ENCODE data around the gene SEC31A. TPM values are rescaled to one million over a fixed set of nuclear protein-coding genes. Genes with fewer than 3 reads are reported as not detected.
A peak's percentile ranks its signal among the peaks of the same experiment; 100 is the strongest.

The SEC31A gene
- polyA plus RNA-seq, 1 of the 3 experiments (the other 2 are of a cell fraction), result 147 TPM

DNA sequence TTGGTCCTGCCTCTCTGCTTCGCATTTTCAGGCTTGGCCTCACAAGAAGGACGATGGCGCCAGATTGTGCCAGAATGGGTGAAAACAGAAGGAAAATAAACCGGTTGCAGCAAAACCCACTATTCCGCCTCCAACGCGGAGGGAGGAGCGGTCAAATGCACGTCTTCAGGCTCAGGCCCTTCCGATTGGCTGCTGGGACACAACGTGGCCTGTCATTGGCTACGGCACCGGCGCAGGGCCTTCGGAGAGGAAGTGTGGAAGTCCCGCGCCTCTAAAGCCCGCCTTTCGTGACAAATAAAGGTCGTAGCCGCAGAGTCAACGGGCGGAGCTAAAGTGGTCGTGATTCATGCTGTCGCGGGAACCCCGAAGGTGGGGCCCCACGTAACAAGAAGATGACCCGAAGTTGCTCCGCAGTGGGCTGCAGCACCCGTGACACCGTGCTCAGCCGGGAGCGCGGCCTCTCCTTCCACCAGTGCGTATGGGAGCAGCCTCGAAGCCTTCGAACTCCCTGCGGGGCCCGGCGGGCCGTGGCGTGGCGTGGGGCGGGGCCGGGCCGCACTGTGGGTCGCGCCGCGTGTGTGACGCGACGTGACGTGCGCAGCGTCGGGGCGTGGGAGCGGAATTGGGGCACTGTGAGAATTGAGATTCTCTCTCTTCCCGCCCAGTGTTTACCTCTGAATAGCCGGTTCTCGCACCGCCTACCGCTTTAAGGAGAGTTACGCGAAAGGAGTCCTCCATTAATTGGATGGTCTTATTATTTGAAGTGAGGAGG lies 9.6 kb upstream of the SEC31A start, which contains the start of gene THAP9:
TSS of gene THAP9 (plus strand) at position 325 of the 772 bp plus-strand sequence. CDS start at position 393, 68 bp downstream.
- peak within 1 kb of the TSS; percentile 58 for H2AFZ ChIP-seq (ENCODE audit: low read depth)
- CTCF ChIA-PET, result interaction anchor here (0.6 to 1.7 kb wide), 4 partner anchors 15 to 113 kb away, joined by 3 to 5 read pairs (median 4); partner anchors contain the start of gene LIN54
- peak within 1 kb of the TSS; percentile 83 for H3K4me2 ChIP-seq
- H4K20me1 ChIP-seq (ENCODE audit: insufficient read depth), result peaks cover 11% of the 10 kb centered on the region; the same call in 1 of the 2 replicates
- no peaks in the 10 kb centered on the region for H3K9me3 ChIP-seq
- no peaks in the 10 kb centered on the region for H3K27me3 ChIP-seq (ENCODE audit: insufficient read depth)
- no peaks in the 10 kb centered on the region for H3K9me2 ChIP-seq
- POLR2A ChIA-PET, result interaction anchor here (0.6 to 1.9 kb wide), 6 partner anchors 13 to 491 kb away, joined by 3 to 11 read pairs (median 4); partner anchors contain the start of genes COPS4 and HNRNPDL
- peak within 1 kb of the TSS; percentile 81 to 97 for H3K4me3 ChIP-seq (ENCODE audit: low read depth in 2 of 2, low read length in 1 of 2)
- peaks cover 74% of the 10 kb centered on the region for H3K79me2 ChIP-seq (ENCODE audit: insufficient read depth)
- H3K27ac ChIP-seq (ENCODE audit: low read depth in 2 of 2, low read length in 1 of 2), result peak within 1 kb of the TSS; percentile 96 to 98
- H3F3A ChIP-seq (replicated peaks; ENCODE audit: insufficient read depth), result peaks cover 50% of the 10 kb centered on the region
- DNase-seq, result peak; percentile 90
- peaks cover 16 to 25% of the 10 kb centered on the region in 2 experiments for H3K36me3 ChIP-seq (replicated peaks in 1 of 2; ENCODE audit: control insufficient read depth in 1 of 2, insufficient read depth in 2 of 2, low read length in 1 of 2)
- WGBS (ENCODE audit: low lambda C conversion rate), result under 1% methylated on average over 36 of the region's 67 CpGs
- peaks cover 5 to 8% of the 10 kb centered on the region in 2 experiments; a peak in 3 of 4 replicates for H3K4me1 ChIP-seq (ENCODE audit: control insufficient read depth in 1 of 2, insufficient read depth in 2 of 2, low read depth in 1 of 2, low read length in 1 of 2)
- H3K9ac ChIP-seq, result peak within 1 kb of the TSS; percentile 87
- TF ChIP-seq POLR2AphosphoS5 (IDR thresholded peaks at IDR 0.05; ENCODE audit: low read depth, low read length), result peak; percentile 95
- TF ChIP-seq GATA2 (CRISPR knock-in tag; IDR thresholded peaks at IDR 0.05), result no peak
- TF ChIP-seq, protein P1, sequence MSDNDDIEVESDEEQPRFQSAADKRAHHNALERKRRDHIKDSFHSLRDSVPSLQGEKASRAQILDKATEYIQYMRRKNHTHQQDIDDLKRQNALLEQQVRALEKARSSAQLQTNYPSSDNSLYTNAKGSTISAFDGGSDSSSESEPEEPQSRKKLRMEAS (IDR thresholded peaks at IDR 0.05; ENCODE audit: low read depth), result peak; percentile 75
- TF ChIP-seq GABPA (IDR thresholded peaks at IDR 0.05; ENCODE audit: low read depth), result peak; percentile 76
- no peak for TF ChIP-seq NFIC (IDR thresholded peaks at IDR 0.05; ENCODE audit: borderline replicate concordance)
- TF ChIP-seq, protein P2, sequence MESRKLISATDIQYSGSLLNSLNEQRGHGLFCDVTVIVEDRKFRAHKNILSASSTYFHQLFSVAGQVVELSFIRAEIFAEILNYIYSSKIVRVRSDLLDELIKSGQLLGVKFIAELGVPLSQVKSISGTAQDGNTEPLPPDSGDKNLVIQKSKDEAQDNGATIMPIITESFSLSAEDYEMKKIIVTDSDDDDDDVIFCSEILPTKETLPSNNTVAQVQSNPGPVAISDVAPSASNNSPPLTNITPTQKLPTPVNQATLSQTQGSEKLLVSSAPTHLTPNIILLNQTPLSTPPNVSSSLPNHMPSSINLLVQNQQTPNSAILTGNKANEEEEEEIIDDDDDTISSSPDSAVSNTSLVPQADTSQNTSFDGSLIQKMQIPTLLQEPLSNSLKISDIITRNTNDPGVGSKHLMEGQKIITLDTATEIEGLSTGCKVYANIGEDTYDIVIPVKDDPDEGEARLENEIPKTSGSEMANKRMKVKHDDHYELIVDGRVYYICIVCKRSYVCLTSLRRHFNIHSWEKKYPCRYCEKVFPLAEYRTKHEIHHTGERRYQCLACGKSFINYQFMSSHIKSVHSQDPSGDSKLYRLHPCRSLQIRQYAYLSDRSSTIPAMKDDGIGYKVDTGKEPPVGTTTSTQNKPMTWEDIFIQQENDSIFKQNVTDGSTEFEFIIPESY (IDR thresholded peaks at IDR 0.05; ENCODE audit: borderline replicate concordance, low read depth), result peak; percentile 87; the same call in 1 of the 2 replicates
- TF ChIP-seq JUND (IDR thresholded peaks at IDR 0.05), result 0 out of 2 replicates have a peak, but pooled peaks have one; percentile 19
- TF ChIP-seq EP300 (IDR thresholded peaks at IDR 0.05; ENCODE audit: borderline replicate concordance in 1 of 2, low read depth in 1 of 2, low read length in 1 of 2), result no peak; a peak in 1 of 4 replicates
- TF ChIP-seq TAF1 (IDR thresholded peaks at IDR 0.05; ENCODE audit: borderline replicate concordance, low read depth, low read length), result peak; percentile 96
- TF ChIP-seq TEAD4 (IDR thresholded peaks at IDR 0.05; ENCODE audit: borderline replicate concordance, insufficient read depth), result no peak
- TF ChIP-seq FOXM1 (IDR thresholded peaks at IDR 0.05; ENCODE audit: low read depth), result no peak
- peak; percentile 30; the same call in 1 of the 2 replicates for TF ChIP-seq SIN3A (IDR thresholded peaks at IDR 0.05; ENCODE audit: borderline replicate concordance, low read depth, low read length)
- TF ChIP-seq FOSL2 (IDR thresholded peaks at IDR 0.05; ENCODE audit: borderline replicate concordance, low read depth), result peak; percentile 12; the same call in 1 of the 2 replicates
- peak; percentile 51 for TF ChIP-seq NRF1 (IDR thresholded peaks at IDR 0.05; ENCODE audit: low read depth, low read length)
- TF ChIP-seq MEF2A (IDR thresholded peaks at IDR 0.05; ENCODE audit: borderline replicate concordance, low read depth), result no peak
- peak; percentile 65 for TF ChIP-seq ELF1 (IDR thresholded peaks at IDR 0.05)
- peak; percentile 59; the same call in 1 of the 2 replicates for TF ChIP-seq YY1 (IDR thresholded peaks at IDR 0.05; ENCODE audit: low read depth)
- TF ChIP-seq, protein P3, sequence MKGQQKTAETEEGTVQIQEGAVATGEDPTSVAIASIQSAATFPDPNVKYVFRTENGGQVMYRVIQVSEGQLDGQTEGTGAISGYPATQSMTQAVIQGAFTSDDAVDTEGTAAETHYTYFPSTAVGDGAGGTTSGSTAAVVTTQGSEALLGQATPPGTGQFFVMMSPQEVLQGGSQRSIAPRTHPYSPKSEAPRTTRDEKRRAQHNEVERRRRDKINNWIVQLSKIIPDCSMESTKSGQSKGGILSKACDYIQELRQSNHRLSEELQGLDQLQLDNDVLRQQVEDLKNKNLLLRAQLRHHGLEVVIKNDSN (IDR thresholded peaks at IDR 0.05; ENCODE audit: borderline replicate concordance, low read depth), result no peak
- TF ChIP-seq MXI1 (IDR thresholded peaks at IDR 0.05; ENCODE audit: low read depth, low read length), result peak; percentile 62
- TF ChIP-seq, protein P4, sequence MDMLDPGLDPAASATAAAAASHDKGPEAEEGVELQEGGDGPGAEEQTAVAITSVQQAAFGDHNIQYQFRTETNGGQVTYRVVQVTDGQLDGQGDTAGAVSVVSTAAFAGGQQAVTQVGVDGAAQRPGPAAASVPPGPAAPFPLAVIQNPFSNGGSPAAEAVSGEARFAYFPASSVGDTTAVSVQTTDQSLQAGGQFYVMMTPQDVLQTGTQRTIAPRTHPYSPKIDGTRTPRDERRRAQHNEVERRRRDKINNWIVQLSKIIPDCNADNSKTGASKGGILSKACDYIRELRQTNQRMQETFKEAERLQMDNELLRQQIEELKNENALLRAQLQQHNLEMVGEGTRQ (IDR thresholded peaks at IDR 0.05; ENCODE audit: borderline replicate concordance, low read depth, low read length), result no peak
- TF ChIP-seq RXRA (IDR thresholded peaks at IDR 0.05; ENCODE audit: borderline replicate concordance, low read depth), result no peak
- peak; percentile 87 for TF ChIP-seq RFX5 (IDR thresholded peaks at IDR 0.05; ENCODE audit: low read length)
- TF ChIP-seq TCF12 (IDR thresholded peaks at IDR 0.05), result no peak; the same call in 1 of the 2 replicates
- TF ChIP-seq CHD2 (IDR thresholded peaks at IDR 0.05; ENCODE audit: low read length, partially characterized antibody), result peak; percentile 96
- no peak for TF ChIP-seq EZH2phosphoT487 (IDR thresholded peaks at IDR 0.05; ENCODE audit: borderline replicate concordance, low read depth)
- no peak; the same call in 1 of the 2 replicates for TF ChIP-seq RAD21 (IDR thresholded peaks at IDR 0.05; ENCODE audit: low read length)
- no peak for TF ChIP-seq FOXJ3 (CRISPR knock-in tag; IDR thresholded peaks at IDR 0.05)
- TF ChIP-seq, protein P5, sequence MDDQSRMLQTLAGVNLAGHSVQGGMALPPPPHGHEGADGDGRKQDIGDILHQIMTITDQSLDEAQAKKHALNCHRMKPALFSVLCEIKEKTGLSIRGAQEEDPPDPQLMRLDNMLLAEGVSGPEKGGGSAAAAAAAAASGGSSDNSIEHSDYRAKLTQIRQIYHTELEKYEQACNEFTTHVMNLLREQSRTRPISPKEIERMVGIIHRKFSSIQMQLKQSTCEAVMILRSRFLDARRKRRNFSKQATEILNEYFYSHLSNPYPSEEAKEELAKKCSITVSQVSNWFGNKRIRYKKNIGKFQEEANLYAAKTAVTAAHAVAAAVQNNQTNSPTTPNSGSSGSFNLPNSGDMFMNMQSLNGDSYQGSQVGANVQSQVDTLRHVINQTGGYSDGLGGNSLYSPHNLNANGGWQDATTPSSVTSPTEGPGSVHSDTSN (IDR thresholded peaks at IDR 0.05), result peak; percentile 70
- TF ChIP-seq RCOR1 (IDR thresholded peaks at IDR 0.05; ENCODE audit: low read length), result no peak

Measured in SK-N-SH (cell line).